Uterus (tissue), 4 donors: ENCODE measurements around the gene LYRM7. TPM values are rescaled to one million over a fixed set of nuclear protein-coding genes. Genes with fewer than 3 reads are reported as not detected.

Source experiments
- DNase-seq, 2 donors: peaks; one replicate each; pipeline ENCODE4 v3.0.0-alpha.2; 2019 to 2020
- H3K27ac ChIP-seq, 2 donors: fragments of 200-600 bp; sonication (generic); 1 replicate in 1 of 2; 2 replicates in 1 of 2; pipeline ENCODE4 v1.5.1; 2016 to 2018
- H3K27me3 ChIP-seq, 2 donors: fragments of 200-600 bp; sonication (generic); one replicate each; pipeline ENCODE4 v1.5.1; 2018 to 2019; ENCODE audit warnings: control low read depth in 1 of 2
- H3K36me3 ChIP-seq, 2 donors: fragments of 200-600 bp; sonication (generic); one replicate each; pipeline ENCODE4 v1.5.1; 2019; ENCODE audit warnings: control low read depth in 1 of 2
- H3K4me1 ChIP-seq, 2 donors: fragments of 200-600 bp; sonication (generic); one replicate each; pipeline ENCODE4 v1.5.1; 2018 to 2019; ENCODE audit warnings: control low read depth in 1 of 2
- H3K4me3 ChIP-seq, 2 donors: fragments of 200-600 bp; sonication (generic); 1 replicate in 1 of 2; 2 replicates in 1 of 2; pipeline ENCODE4 v1.5.1; 2018 to 2019; ENCODE audit warnings: mild to moderate bottlenecking in 1 of 2
- H3K9me3 ChIP-seq, 2 donors: fragments of 200-600 bp; sonication (generic); one replicate each; pipeline ENCODE4 v1.5.1; 2019; ENCODE audit warnings: control low read depth in 1 of 2
- POLR2A ChIP-seq, 2 donors: fragments of 450-650 bp; IDR thresholded peaks; one replicate each; pipeline ENCODE4 v1.6.1; 2016; ENCODE audit warnings: antibody characterized with exemption in 2 of 2, mild to moderate bottlenecking in 1 of 2, moderate library complexity in 1 of 2
- intact Hi-C: fragments of 100-400 bp; cut with DNase I; formaldehyde crosslinking; loops from one replicate; pipeline ENCODE4 v1.15.1; 2023; ENCODE audit warnings: low total_unique reads
- total RNA-seq, 4 donors: library from RNA; depleted of rRNA in 3 of 4; stranded (reverse); fragments of >200 nt in 3 of 4; gene quantifications; one replicate each; pipeline versions ENCODE4 v1.1.0 to v1.2.4, GENCODE V29; 2014 to 2023
- TF ChIP-seq, protein P1 (sequence below), 4 experiments: fragments of 200-600 bp in 2 of 4; fragments of 450-650 bp in 2 of 4; sonication (generic) in 2 of 4; IDR thresholded peaks; one replicate each; pipeline ENCODE4 v1.5.1; 2016 to 2019; ENCODE audit warnings: antibody characterized with exemption in 4 of 4, mild to moderate bottlenecking in 2 of 4, moderate library complexity in 1 of 4
- donor health status: DM: yes; HTN: yes; CAD: no.

LYRM7 gene
- total RNA-seq, 4 donors from 2014 or later, result 4.1 to 22.6 (median 7.9) TPM

DNA sequence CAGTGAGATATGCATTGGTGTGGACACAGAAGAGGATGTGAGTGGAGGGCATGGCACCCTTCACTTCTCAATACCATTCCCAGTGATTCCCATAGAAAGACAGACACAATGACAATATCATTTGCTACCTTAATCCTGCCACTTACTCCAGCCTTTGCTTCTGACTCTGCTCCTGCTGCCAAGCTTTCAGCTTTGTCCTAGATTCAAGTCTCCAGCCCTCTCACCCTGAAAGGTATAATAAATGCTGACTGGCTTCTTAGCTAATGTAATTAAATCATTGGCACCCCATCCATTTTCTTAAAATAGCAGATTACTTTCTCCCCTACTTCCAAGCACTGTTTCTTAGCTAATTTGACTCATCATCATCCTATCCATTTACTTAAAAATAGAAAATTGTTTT lies 52.0 kb downstream of the LYRM7 start:
- no peak overlapping the region for H3K27ac ChIP-seq
- no peak overlapping the region for H3K4me3 ChIP-seq
- TF ChIP-seq, protein P1, sequence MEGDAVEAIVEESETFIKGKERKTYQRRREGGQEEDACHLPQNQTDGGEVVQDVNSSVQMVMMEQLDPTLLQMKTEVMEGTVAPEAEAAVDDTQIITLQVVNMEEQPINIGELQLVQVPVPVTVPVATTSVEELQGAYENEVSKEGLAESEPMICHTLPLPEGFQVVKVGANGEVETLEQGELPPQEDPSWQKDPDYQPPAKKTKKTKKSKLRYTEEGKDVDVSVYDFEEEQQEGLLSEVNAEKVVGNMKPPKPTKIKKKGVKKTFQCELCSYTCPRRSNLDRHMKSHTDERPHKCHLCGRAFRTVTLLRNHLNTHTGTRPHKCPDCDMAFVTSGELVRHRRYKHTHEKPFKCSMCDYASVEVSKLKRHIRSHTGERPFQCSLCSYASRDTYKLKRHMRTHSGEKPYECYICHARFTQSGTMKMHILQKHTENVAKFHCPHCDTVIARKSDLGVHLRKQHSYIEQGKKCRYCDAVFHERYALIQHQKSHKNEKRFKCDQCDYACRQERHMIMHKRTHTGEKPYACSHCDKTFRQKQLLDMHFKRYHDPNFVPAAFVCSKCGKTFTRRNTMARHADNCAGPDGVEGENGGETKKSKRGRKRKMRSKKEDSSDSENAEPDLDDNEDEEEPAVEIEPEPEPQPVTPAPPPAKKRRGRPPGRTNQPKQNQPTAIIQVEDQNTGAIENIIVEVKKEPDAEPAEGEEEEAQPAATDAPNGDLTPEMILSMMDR (IDR thresholded peaks at IDR 0.05), result no peak
- no peak for TF ChIP-seq POLR2A (IDR thresholded peaks at IDR 0.05)
- H3K36me3 ChIP-seq, result no peaks in the 10 kb centered on the region
- intact Hi-C loops, result no loop called here
- no peak for DNase-seq
- H3K27me3 ChIP-seq, result no peaks in the 10 kb centered on the region
- no peaks in the 10 kb centered on the region for H3K9me3 ChIP-seq
- no peaks in the 10 kb centered on the region for H3K4me1 ChIP-seq

DNA sequence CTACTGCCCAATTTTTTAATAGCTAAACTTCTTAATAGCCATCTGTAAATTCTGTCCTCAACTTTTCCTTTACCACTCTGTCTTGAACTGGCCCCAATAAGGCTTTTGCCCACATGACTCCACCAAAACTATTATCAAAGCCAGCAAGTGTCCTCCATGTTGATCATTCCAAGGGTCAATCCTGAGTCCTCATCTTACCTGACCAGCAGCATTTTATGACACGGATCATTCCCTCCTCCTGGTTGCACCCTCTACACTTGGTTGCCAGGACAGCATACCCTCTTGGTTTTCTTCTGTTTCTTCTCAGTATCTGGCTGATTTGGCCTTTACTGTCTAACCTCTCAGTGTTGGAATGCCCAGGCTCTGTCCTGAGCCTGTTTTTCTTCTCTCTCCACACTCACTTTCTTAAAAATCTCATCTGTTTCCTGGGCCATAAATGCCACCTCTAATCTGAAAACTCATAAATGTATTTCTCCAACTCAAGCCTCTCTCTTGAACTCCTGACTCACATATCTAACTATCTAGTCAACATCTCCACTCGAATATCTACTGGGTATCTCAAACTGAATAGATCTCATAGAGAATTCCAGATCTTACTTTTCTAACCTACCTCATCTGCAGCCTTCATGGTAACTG lies 53.1 kb downstream of the LYRM7 start:
- no peak for DNase-seq
- Histone ChIP-seq H3K9me3 (no peaks in the 10 kb centered on the region), H3K27ac (no peak overlapping the region), H3K4me1 (no peaks in the 10 kb centered on the region), H3K4me3 (no peak overlapping the region), H3K27me3 (no peaks in the 10 kb centered on the region), H3K36me3 (no peaks in the 10 kb centered on the region)
- TF ChIP-seq, protein P1 (IDR thresholded peaks at IDR 0.05), result no peak
- no peak for TF ChIP-seq POLR2A (IDR thresholded peaks at IDR 0.05)
- intact Hi-C loops, result no loop called here

DNA sequence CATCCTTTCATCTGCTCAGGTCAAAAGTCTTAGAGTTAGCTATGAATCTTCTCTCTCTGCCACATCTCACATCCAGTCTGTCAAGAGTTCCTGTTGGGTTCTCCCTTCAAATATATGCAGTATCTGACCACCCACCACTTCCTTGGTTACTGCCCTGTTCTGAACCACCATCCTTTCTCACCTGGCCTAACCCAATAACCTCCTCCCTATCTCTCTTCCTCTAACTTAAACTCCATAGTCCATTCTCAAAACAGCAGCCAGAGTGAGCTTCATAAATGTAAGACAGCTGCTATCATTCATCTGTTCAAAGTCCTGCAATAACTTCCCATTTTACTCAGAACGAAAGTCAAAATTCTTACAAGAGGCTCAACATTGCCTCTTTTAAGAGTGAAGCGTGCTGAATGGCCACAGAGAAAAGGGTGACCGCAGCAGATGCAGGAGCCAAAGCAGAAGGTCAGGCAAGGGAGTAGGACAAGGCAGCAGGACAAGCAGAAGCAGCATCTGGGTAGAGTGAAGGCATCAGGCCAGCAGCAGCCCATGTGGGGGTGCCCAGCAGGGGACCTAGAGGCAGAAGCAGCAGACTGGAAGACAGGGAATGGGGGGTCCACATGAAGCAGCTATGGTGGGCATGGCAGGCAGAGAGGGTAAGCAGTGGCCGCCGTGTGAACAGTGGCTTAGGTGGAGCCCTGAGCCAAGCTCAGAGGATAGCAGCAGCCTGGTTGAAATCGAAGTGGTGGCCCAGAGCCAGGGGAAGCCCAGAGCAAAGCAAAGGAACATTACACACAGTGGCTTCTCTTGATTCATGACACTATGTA lies 53.9 kb downstream of the LYRM7 start:
- H3K9me3 ChIP-seq, result no peaks in the 10 kb centered on the region
- no peak overlapping the region for H3K4me3 ChIP-seq
- DNase-seq, result no peak
- intact Hi-C loops, result no loop called here
- no peaks in the 10 kb centered on the region for H3K4me1 ChIP-seq
- no peaks in the 10 kb centered on the region for H3K36me3 ChIP-seq
- no peak for TF ChIP-seq POLR2A (IDR thresholded peaks at IDR 0.05)
- TF ChIP-seq, protein P1 (IDR thresholded peaks at IDR 0.05), result no peak
- H3K27me3 ChIP-seq, result no peaks in the 10 kb centered on the region
- H3K27ac ChIP-seq, result no peak overlapping the region

DNA sequence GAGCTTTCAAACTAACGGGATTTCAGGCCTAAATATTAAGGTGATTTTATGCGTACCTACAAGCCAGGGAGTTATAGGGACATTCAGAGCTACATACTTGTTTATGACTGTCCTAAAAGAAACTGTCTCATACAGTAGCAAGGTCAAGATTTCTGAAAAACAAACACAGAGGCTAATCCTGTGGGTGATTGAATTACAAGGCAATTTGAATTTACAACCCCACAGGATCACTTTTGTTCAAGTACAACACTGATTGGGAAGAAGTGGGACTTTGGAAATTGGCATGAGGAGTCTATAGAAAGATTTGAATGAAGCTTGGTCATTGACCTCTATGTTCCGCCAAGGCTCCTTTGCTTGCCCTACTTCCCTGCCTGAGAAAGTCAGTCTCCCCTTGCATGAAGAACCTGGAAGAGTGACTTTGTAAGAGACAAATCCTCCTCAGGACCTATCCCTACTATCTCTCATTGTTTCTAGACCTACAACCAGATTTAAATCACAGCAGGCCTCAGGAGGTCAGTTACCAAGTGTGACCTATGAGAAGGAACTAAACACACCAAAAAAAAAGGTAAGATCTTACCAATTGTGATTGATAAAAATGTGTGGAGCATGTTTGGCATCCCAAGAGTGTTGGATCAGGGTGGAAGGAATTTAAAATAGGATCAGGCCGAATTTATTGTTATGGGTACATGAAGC lies 54.7 kb downstream of the LYRM7 start:
- Histone ChIP-seq H3K27me3 (no peaks in the 10 kb centered on the region), H3K4me1 (no peaks in the 10 kb centered on the region), H3K36me3 (no peaks in the 10 kb centered on the region), H3K9me3 (no peaks in the 10 kb centered on the region), H3K4me3 (no peak overlapping the region), H3K27ac (no peak overlapping the region)
- intact Hi-C loops, result no loop called here
- no peak for DNase-seq
- TF ChIP-seq, protein P1 (IDR thresholded peaks at IDR 0.05), result no peak
- TF ChIP-seq POLR2A (IDR thresholded peaks at IDR 0.05), result no peak

DNA sequence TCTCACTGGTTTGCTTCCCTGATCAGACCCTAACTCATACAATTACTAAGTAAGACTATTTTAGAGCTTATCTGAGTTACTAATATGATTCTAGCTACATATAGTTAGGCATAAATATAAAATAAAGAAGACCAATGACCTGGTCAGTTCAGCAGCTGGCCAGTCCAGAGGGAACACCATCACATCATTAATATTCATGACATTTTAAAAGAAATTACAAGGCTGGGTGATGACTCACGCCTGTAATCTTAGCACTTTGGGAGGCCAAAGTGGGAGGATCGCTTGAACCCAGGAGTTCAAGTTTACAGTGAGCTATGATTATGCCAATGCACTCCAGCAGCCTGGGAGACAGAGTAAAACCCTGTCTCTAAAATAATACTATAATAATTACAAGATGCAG lies 56.2 kb downstream of the LYRM7 start:
- intact Hi-C loops, result no loop called here
- TF ChIP-seq POLR2A (IDR thresholded peaks at IDR 0.05), result no peak
- TF ChIP-seq, protein P1 (IDR thresholded peaks at IDR 0.05), result no peak
- H3K36me3 ChIP-seq, result no peaks in the 10 kb centered on the region
- DNase-seq, result no peak
- no peak overlapping the region for H3K4me3 ChIP-seq
- H3K27ac ChIP-seq, result no peak overlapping the region
- no peaks in the 10 kb centered on the region for H3K27me3 ChIP-seq
- H3K4me1 ChIP-seq, result no peaks in the 10 kb centered on the region
- no peaks in the 10 kb centered on the region for H3K9me3 ChIP-seq
